Gastroesophageal sphincter (tissue), 4 donors: ENCODE data around the gene AHR. TPM values are rescaled to one million over a fixed set of nuclear protein-coding genes. Genes with fewer than 3 reads are reported as not detected.
"Not testable (repeated sequence)": the region's sequence is repeated elsewhere in the genome, so short reads cannot be mapped to it uniquely, and the experiment has no call there.

Source experiments
- ATAC-seq: fragments of 150-250 bp; one replicate; pipeline ENCODE4 v1.9.1; 2016; ENCODE audit warnings: mild to moderate bottlenecking, moderate library complexity
- H3K27ac ChIP-seq, 4 donors: fragments of 200-600 bp; sonication (generic) in 3 of 4; 1 replicate in 3 of 4; 2 replicates in 1 of 4; pipeline ENCODE4 v1.5.1; 2016 to 2019
- H3K27me3 ChIP-seq: fragments of 200-600 bp; sonication (generic); one replicate; pipeline ENCODE4 v1.5.1; 2019
- H3K36me3 ChIP-seq, 2 donors: fragments of 200-600 bp; sonication (generic); one replicate each; pipeline ENCODE4 v1.5.1; 2019; ENCODE audit warnings: control low read depth in 1 of 2
- H3K4me1 ChIP-seq, 3 donors: fragments of 200-600 bp; sonication (generic); 1 replicate in 2 of 3; 2 replicates in 1 of 3; pipeline ENCODE4 v1.5.1; 2016 to 2019; ENCODE audit warnings: control low read depth in 2 of 3
- H3K4me3 ChIP-seq, 2 donors: fragments of 200-600 bp; sonication (generic); one replicate each; pipeline ENCODE4 v1.5.1; 2019; ENCODE audit warnings: mild to moderate bottlenecking in 1 of 2, moderate library complexity in 1 of 2
- H3K9me3 ChIP-seq, 3 donors: fragments of 200-600 bp; sonication (generic); one replicate each; pipeline ENCODE4 v1.5.1; 2017 to 2019; ENCODE audit warnings: control low read depth in 2 of 3
- CTCF ChIP-seq, 4 experiments: fragments of 200-600 bp in 2 of 4; fragments of 450-650 bp in 2 of 4; sonication (generic) in 1 of 4; IDR thresholded peaks; one replicate each; pipeline ENCODE4 v1.5.1; 2017 to 2019; ENCODE audit warnings: antibody characterized with exemption in 4 of 4, mild to moderate bottlenecking in 2 of 4, moderate library complexity in 2 of 4
- EP300 ChIP-seq: sonication (generic); formaldehyde crosslinking; IDR thresholded peaks from one replicate; pipeline ENCODE4 v1.6.1; 2017; ENCODE audit warnings: antibody characterized with exemption, mild to moderate bottlenecking
- POLR2A ChIP-seq, 2 donors: fragments of 450-650 bp; IDR thresholded peaks; one replicate each; pipeline ENCODE4 v1.6.1; 2017; ENCODE audit warnings: antibody characterized with exemption in 2 of 2, mild to moderate bottlenecking in 2 of 2, moderate library complexity in 1 of 2
- POLR2AphosphoS5 ChIP-seq: sonication (generic); formaldehyde crosslinking; IDR thresholded peaks from one replicate; pipeline ENCODE4 v1.6.1; 2017; ENCODE audit warnings: antibody characterized with exemption
- WGBS, 2 donors: methylation state at CpG; one replicate each; pipeline ENCODE4 v1.1.5; 2018; ENCODE audit warnings: low coverage in 1 of 2; 5-methylcytosine and 5-hydroxymethylcytosine counted together
- small RNA-seq, 4 donors: library from RNA; depleted of rRNA; stranded (forward); fragments of <200 nt; gene quantifications; one replicate each; pipeline ENCODE3, GENCODE V24; 2016
- total RNA-seq, 4 donors: library from RNA; depleted of rRNA; stranded (reverse); fragments of >200 nt; gene quantifications; one replicate each; pipeline ENCODE4 v1.1.0, GENCODE V29; 2016

The AHR gene
- total RNA-seq, 4 donors from 2014 or later = 52.1 to 105 (median 83.9) TPM

GRCh38 chr7:17391366-17391765 lies 92.9 kb downstream of the AHR start:
- H3K27me3 ChIP-seq = no peaks in the 10 kb centered on the region
- no peak overlapping the region for H3K4me3 ChIP-seq
- no peak overlapping the region for H3K27ac ChIP-seq
- no peaks in the 10 kb centered on the region for H3K36me3 ChIP-seq
- H3K4me1 ChIP-seq = no peaks in the 10 kb centered on the region
- WGBS, 2 donors = 86 to 95% methylated on average over 2 of the region's 2 CpGs
- no peak for ATAC-seq
- H3K9me3 ChIP-seq = peaks cover 0 to 5% (median 0%) of the 10 kb centered on the region in 3 donors
- no peak for TF ChIP-seq POLR2AphosphoS5
- no peak for TF ChIP-seq POLR2A (IDR thresholded peaks at IDR 0.05)
- TF ChIP-seq EP300 = no peak
- no peak for TF ChIP-seq CTCF (IDR thresholded peaks at IDR 0.05)

GRCh38 chr7:17392846-17393245 lies 94.4 kb downstream of the AHR start:
- Histone ChIP-seq H3K4me1 (no peaks in the 10 kb centered on the region), H3K36me3 (no peaks in the 10 kb centered on the region), H3K9me3 (peaks cover 0 to 5% (median 0%) of the 10 kb centered on the region in 3 donors), H3K27ac (no peak overlapping the region), H3K27me3 (no peaks in the 10 kb centered on the region), H3K4me3 (no peak overlapping the region)
- ATAC-seq = no peak
- WGBS, 2 donors = 80 to 81% methylated on average over 1 of the region's 1 CpG
- TF ChIP-seq CTCF (IDR thresholded peaks at IDR 0.05) (no peak), EP300 (no peak), POLR2A (IDR thresholded peaks at IDR 0.05) (no peak), POLR2AphosphoS5 (no peak)

GRCh38 chr7:17394563-17394962 lies 96.1 kb downstream of the AHR start:
- H3K4me3 ChIP-seq, H3K4me1 ChIP-seq, H3K9me3 ChIP-seq, H3K36me3 ChIP-seq, H3K27me3 ChIP-seq, H3K27ac ChIP-seq, ATAC-seq: not testable (repeated sequence)
- 87 to 100% methylated on average over 2 to 3 of the region's 4 CpGs for WGBS, 2 donors

Small RNAs within 50 kb of the gene (small RNA-seq; reads per million reads assigned to genes)
- gene RF00092 = 0 reads per million in 4 donors
